GM19463 (cell line): Measurements from ENCODE around the gene SPR.
"Not testable (repeated sequence)": the region's sequence is repeated elsewhere in the genome, so short reads cannot be mapped to it uniquely, and the experiment has no call there.

ENCODE experiments used
- ATAC-seq: cut with Tn5 transposase; IDR thresholded peaks from one replicate; pipeline ENCODE4 v1.9.1; 2021; ENCODE audit warnings: mild to moderate bottlenecking, moderate library complexity; ENCODE audit not compliant: unreplicated experiment

The SPR gene

DNA sequence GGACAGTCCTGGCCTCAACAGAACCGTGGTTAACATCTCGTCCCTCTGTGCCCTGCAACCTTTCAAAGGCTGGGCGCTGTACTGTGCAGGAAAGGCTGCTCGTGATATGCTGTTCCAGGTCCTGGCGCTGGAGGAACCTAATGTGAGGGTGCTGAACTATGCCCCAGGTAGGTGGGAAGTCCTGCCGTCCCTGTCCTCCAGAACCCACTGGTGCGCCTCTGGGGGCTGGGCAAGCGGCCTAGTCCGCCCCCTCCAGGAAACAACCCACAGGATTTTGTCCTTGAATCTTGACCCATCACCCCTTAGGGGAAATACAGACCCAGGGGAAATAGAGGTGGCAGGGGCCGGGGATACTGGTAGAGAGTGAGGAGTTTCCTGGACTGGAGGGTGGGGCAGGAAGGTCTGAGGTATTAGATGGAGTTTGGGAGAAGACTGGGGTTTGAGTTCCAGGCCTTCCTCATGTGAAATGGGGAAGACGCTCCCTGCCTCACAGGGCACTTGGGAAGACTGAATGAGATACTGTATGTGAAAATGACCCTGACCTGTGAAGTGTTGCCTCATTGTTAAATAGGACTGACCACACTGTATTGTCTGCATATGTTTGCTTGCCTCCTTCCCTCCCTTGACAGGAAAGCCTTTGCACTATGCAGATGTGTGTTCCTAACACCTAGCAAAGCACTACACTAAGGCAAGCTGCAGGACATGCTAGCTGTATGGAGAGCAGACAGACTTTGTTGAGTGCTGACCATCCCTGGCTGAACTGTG is 1.4 kb downstream of the SPR start:
- ATAC-seq, result no peak

DNA sequence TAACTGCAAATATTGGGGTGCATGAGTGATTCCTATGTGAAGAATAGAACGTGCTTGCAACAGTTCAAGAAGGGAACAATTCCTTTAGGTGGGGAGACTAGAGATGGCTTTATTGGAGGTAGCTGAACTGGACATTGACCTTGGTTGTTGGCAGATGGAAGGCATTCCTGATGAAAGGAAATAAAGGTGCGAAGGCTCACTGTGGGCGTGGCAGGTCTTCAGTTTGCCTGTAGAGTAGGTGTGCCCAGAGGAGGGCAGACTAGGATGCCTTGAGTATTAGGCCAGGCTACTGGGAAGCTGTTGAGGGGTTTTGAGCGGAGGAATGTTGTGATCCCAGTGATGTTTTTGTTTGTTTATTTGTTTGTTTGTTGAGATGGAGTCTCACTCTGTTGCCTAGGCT is 2.8 kb downstream of the SPR start:
- ATAC-seq, result no peak

DNA sequence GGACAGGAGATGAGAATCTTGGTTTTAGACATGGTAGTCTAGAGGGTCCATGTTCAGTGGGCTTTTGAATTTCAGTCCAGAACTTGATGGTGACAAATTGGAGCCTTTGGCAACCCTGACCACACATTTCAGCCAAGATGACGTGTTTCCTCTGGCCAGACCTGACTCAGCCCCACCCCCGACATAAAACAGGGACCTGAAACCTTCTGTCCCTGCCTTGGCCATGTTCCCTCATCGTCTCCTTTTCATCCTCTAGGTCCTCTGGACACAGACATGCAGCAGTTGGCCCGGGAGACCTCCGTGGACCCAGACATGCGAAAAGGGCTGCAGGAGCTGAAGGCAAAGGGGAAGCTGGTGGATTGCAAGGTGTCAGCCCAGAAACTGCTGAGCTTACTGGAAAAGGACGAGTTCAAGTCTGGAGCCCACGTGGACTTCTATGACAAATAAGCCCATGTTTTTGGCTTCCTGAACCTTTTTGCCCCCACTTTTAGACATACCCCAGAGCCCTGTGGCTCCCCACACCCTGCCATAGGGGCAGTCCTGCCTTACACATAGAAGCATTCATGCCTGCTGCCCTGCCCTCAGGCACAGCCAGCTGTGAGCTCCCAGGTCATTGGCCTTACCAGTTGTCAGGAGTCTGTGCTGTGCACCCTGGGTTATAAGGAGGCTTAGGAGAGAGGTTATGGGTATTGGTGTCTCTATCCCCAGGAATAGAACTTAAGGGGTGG is 4.0 kb downstream of the SPR start:
- ATAC-seq, result no peak

DNA sequence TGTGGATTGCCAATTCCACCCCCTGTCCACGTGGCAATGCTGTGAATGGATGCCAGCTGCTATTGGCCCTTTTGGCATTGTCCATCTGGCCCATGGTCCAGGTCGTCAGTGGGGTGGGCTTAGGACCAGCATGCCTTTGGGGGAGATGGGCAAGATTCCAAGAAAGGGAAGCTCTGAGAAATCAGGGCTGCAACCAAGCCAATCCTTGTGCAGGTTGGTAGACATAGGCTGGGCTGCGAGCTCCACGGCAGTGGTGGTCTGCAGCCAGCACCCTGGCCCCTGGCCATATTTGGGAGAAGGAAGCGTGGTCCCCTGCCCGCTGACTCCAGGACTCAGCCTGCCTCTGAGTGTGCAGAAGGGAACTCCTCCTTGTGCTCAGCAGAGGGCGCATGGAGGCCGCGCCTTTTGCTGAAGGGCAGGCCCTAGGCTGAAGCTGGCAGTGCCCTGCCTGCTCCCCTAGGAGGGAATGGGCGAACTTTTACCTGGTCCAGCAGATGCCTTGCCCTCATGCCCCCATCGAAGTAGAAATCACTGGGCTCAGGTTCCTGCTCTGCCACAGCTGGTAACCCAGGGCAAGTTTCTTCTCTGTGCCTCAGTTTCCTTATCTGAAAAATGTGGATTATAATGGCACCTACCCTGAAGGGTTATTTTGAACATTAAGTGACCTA is 5.4 kb downstream of the SPR start:
- ATAC-seq, result peak; percentile 46

DNA sequence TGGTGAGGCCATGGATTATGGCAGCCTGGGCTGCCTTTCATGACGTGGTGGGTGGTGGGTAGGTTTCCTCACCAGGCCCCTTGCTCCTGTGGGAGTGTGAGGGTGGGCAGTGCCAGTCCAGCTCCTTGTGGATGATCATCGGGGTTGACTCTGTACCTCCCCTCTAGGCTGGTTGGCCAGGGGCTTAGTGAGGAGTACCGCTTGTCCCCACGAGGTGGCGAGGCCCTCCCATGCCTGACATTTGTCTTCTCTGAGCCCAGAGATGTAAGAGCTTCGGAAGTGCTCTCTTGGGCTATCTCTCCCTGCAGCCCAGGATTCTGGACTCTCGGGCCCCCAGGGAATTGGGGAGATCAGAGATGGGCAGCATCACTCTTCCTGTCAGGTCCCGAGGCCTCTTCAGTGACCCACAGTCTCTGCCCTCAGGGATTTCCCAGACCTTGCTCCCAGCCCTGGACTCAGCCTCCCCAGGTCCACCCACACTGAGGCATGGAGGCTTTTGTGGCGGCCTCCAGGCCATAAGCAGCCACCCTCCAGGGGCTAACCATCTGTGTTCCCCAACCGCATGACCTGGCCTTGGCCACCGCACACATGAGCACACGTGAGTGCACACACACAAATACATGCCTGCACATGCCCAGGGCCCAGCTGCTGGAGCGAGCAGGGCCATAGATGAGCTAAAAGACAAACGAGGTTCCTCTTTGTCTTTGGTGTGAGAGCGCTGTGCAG is 6.5 kb downstream of the SPR start:
- ATAC-seq, result peak; percentile 50

DNA sequence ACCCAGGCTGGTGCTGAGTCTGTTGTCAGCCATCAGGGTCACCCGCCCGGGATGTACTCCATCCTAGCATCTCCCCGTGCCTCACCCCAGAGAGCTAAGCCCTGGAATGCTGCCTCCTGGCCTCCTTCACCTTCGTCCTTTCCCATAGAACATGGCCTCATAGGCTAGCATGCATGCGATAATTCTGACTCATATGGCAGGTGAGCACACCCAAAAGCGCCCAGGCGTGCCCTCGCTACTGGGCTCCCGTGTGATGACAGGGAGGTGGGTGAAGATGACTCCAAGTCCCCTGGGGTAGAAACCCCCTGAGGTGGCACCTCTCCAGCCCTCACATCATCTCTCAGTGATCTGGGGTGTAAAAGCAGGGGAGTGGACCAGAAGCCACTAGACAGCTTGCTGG is 7.3 kb downstream of the SPR start:
- ATAC-seq, result no peak

DNA sequence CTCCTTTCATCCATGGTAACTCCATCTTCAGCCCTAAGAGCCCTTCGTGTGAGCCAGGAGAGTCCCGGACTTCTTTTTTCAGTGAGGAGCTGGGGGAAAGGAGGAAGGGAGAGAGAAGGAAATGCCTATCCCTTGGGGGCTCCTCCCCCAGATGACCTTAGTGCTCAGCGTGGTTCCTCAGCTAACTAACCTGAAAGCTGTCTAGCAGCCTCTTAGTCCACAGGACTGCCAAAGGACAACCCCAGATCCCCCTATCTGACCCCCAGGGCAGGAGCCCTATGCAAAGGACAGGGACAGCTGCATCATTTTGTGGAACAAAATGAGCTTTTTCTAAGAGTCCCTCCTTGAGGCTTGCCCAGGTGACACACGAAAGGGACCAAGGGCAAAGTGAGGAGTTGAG is 7.9 kb downstream of the SPR start:
- no peak for ATAC-seq

DNA sequence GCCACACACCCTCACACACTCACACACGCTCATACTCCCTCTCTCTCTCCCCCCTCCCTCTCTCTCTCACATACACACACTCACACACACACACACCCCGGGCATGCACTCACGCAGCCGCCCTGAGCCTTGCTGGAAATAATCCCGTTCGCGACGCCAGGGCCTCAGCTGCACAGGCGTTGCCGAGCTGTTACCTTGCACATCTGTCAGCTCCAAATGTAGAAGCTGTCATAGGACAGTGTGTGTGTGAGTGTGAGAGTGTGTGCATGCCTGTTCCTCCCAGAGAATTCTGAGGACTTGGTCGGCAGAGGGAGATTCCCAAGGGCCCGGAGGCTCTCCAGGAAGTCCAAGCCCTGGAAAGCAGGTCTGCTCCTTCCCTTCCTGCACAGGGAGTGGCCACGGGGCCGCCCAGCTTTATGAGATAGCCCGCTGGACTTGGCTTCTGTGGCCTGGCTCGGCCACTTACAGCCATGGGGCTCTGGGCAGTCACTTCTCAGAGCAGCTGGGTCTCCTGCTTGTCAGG is 8.6 kb downstream of the SPR start:
- ATAC-seq, result no peak

DNA sequence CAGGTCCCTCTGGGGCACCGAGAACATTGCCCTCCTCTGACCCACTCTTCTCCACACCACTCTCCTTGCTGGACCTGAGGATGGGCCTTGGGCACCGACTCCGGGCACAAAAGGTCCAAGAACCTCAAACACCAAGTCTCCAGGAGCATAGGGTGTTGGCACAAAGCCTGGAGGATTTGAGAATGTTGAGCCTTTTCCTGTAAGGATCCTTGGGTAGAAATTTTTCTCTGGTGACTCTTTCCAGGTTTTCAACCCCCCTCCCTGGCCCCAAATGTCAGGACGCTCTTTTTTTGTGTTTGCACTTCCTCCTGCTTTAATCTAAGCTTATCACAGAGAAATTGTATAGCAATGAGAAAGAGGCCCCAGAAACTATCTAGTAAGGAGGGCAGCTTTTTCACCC is 9.2 kb downstream of the SPR start:
- ATAC-seq, result no peak

DNA sequence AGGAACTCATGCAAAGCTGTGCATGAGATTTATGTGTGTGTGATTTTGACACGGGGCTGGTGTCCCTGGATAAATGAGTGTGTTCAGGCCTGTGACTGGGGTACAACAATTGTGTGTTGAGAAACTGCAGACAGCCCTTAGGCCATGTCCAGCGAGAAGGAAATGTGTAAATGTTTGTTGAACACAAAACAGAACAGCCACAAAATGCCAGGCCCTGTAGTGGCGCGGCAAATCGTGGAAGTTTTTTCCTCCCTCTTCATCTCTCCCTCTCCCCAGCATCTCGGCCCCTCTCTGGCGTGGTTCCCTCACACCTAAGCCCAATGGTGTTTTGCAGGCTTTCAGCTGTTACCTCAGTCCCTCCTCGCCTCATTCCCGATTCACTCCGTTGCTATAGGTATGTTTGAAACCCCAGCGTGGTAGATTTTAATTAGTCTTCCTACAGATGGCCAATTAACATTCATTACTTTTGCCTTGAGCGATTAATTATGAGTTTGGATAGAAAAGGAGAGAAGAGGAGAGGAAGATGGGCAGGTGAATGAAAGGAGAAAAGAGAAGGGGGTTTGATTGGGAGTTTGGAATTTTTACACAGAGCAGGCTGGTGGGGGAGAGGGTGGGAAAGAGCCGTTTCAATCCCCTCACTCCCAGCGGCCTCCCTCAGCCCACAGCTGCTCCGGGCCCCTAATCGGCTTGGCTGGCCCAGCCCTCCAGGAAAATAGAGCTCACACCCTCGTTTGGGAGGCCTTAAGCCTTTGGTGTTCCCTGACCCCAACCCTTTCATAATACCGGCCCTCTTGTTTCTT is 10.8 kb downstream of the SPR start:
- ATAC-seq, result no peak

DNA sequence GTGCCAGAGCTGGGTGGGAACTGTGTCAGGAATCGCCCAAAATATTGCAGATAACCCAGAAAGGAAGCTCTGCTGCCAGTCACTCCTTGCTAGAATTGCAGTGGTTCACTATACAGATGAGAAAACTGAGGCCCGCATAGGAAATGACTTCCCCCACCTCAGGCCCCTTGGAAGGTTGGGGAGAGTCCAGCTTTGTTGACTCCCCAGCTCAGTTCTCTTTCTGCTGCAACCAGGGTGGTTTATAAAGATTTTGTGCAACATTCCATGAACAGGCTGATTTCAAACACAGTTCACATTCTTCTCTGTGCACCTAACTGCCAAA is 11.3 kb downstream of the SPR start:
- no peak for ATAC-seq

DNA sequence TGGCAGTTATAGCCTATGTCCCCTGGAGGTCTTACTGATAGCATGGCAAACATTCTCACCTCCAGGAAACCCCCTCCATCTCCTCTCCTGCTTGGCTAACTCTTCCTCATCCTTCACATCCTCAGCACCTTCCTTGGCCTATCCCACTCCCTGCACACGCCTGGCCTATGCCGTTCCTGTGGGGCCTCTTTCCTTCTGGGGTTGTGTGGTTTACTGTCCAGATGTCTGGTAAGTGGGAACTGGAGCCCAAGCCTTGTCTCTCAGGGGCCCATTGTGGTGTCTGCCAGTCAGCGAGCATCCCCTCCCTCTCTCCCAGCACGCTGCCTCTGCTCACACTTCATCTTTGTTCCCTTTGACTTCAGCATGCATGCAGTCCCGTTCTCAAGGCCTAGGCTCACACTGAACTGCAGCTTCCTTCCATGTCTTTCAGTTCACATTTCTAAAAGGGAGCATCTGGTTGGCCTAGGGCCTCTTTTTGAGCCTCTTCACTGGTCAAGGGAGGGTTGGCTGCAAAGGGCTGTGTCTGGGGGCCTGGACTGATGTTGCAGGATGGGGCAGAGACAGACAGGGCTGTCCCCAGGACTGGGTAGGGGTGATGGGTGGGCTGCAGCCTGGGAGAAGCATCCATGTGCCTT is 13.1 kb downstream of the SPR start:
- no peak for ATAC-seq

DNA sequence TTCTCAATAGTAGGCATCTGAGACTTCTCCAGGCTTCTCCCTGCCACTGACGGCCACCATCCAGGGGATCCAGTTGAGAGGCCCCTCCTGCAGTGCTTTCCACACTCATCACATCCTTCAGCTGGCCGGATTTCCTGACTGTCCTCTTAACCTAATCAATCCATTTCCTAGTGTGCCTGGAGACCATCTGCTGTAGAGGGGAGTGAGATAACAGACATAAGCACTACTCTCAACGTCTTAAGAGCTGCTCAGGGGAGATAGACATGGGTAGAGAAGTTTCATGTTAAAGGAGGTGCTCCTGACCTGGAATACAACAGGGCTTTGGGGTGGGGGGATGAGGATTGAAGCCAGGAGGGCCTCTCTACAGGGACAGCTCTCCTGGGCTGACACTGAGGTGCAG is 14.2 kb downstream of the SPR start:
- no peak for ATAC-seq

DNA sequence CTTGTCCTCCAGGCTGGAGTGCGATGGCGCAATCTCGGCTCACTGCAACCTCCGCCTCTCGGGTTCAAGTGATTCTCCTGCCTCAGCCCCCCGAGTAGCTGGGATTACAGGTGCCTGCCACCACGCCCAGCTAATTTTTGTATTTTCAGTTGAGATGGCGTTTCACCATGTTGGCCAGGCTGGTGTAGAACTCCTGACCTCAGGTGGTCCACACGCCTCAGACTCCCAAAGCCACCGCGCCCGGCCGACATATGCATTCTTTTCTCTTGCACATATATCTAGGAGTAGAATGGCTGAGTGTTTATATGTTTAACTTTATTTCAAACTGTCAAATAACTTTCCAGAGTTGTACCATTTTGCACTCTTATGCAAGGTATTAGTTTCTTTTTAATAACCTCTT is 20.2 kb downstream of the SPR start:
- not testable (repeated sequence) for ATAC-seq

DNA sequence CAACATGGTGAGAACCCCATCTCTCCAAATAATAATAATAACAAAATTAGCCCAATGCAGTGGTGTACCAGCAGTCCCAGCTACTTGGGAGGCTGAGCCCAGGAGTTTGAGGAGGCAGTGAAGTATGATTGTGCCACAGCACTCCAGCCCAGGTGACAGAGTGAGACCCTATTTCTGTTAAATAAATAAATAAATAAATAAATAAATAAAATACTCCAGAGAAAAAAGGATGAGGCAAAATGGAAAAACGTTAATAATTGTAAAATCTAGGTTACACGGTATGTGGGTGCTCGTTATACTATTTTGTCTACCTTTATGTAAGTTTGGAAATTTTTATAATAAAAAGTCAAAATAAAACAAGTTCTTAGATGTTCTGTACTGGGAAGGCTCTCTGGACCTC is 21.5 kb downstream of the SPR start:
- ATAC-seq, result no peak

DNA sequence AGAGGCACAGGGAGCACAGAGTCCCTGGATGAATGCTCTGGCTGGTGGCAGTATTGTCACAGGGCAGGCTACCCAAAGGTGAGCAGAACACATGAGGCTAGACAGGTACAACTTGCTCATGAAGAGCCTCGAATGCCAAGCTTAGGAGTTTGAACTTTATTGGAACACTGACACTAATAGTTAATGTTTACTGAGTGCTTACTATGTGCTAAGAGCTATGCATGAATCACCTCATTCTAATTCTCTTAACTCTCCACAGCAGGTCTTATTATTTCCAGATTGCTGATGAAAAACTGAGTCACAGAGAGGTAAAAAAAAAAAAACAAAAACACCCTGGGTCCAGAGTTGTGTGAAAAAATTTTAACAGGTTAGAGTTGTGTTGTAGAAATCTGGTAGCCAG is 24.0 kb downstream of the SPR start:
- no peak for ATAC-seq

DNA sequence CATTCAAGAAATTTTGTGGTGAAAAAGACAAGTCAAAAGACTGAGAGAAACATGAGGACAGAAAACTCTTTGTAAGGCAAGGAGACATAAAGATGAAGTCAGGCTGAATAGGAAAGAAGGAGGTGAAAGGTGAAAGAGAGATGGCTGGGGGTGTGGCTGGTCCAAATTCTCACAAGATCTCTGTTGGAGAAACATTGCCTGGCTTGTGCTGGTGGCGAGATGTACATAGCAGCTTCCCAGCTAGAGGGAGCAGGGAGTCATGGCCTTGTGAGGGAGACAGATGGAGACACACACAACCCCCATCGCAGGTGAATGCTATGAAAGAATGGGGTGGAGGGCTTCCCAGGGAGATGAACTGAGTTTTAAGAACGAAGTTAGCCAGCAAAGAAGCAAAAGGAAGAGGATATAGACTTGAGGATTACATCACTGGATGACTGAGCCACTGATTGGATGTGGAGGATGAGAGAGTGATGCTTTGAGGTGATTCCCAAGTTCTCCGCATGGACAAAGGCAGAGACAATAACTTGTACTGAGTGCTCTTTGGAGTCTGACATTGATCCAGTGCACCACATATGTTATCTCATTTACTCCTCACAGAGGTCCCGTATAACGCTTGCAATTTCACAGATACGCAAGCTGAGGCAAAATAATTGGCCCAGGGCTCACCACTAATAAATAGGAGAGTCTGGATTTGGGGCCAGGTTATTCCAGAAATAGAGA is 26.4 kb downstream of the SPR start:
- ATAC-seq, result no peak

DNA sequence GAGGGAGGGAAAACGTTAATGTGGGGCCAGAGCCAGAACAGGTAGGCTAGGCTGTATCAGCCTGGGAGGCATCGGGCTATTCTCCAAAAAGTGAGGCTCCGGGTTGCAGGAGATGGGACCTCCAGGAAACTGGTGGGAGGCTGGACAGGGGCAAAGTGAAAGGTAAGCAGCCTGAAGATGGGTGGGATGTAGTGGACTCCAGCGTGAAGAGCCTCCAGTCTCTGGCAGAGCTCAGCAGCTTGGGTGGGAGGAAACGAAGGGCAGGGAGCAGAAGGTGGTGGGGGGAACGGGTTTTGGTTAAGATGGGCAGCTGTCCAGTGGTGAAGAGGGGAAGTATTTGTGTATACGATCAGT is 27.0 kb downstream of the SPR start:
- no peak for ATAC-seq

DNA sequence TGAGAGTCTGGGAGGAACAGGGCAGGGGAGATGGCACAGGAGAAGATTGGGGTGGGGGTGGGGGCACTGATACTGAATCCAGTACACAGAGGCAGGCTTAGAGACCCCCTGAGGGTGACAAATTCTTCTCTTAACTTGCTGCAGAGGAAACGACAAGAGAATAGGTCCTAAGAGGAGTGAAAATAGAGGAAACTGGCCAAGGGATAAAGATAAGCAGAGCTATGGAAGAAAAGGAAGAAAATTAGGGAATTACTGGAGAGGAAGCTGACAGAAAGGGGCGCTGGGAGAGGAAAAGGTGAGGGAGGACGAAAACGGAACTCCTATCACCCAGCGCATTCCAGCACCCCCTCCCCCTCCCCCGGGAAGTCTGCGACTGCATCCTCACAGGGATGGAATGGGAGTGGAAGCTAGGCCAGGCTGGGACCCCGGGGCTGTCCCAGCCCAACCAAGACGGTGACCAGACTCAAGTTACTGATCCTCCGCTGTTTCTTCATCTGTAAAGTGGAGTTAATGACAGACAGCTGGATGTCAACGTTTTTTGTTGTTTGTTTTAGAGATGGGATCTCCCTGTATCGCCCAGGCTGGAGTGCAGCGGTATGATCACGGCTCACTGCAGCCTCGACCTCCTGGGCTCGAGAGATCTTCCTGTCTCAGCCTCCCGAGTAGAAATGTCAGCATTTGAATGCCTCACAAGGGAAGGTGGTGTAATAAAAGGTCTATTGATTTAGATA is 27.5 kb downstream of the SPR start:
- ATAC-seq, result no peak
